ENCODE results near the gene KLHL8.

KLHL8 gene

GRCh38 chr4:87240341-87240740, 19.9 kb upstream of the KLHL8 start:
- H3K4me3 ChIP-seq (ENCODE audit: low read length) = no peak overlapping the region
- DNase-seq (ENCODE audit: low read depth) = no peak
- no peak for TF ChIP-seq CTCF (IDR thresholded peaks at IDR 0.05; ENCODE audit: insufficient read depth, low read depth, low read length, missing control alignments)

GRCh38 chr4:87239821-87240220, 19.4 kb upstream of the KLHL8 start:
- TF ChIP-seq CTCF (IDR thresholded peaks at IDR 0.05; ENCODE audit: insufficient read depth, low read depth, low read length, missing control alignments) = no peak
- H3K4me3 ChIP-seq (ENCODE audit: low read length) = no peak overlapping the region
- DNase-seq (ENCODE audit: low read depth) = no peak

GRCh38 chr4:87239194-87239593, 18.8 kb upstream of the KLHL8 start:
- no peak for TF ChIP-seq CTCF (IDR thresholded peaks at IDR 0.05; ENCODE audit: insufficient read depth, low read depth, low read length, missing control alignments)

GRCh38 chr4:87236861-87237260, 16.4 kb upstream of the KLHL8 start:
- no peak for DNase-seq (ENCODE audit: low read depth)
- TF ChIP-seq CTCF (IDR thresholded peaks at IDR 0.05; ENCODE audit: insufficient read depth, low read depth, low read length, missing control alignments) = no peak
- no peak overlapping the region for H3K4me3 ChIP-seq (ENCODE audit: low read length)

More at GRCh38 chr4:87239194-87239593, 18.8 kb upstream of the KLHL8 start:
- no peak for DNase-seq (ENCODE audit: low read depth)
- no peak overlapping the region for H3K4me3 ChIP-seq (ENCODE audit: low read length)

GRCh38 chr4:87235020-87235671, 14.7 kb upstream of the KLHL8 start:
- peak overlapping the region; percentile 43 for H3K4me3 ChIP-seq (ENCODE audit: low read length)
- DNase-seq (ENCODE audit: low read depth) = peak; percentile 56
- no peak for TF ChIP-seq CTCF (IDR thresholded peaks at IDR 0.05; ENCODE audit: insufficient read depth, low read depth, low read length, missing control alignments)

GRCh38 chr4:87232216-87232615, 11.8 kb upstream of the KLHL8 start:
- DNase-seq (ENCODE audit: low read depth) = peak; percentile 77
- H3K4me3 ChIP-seq (ENCODE audit: low read length) = no peak overlapping the region
- TF ChIP-seq CTCF (IDR thresholded peaks at IDR 0.05; ENCODE audit: insufficient read depth, low read depth, low read length, missing control alignments) = no peak

GRCh38 chr4:87230806-87231205, 10.4 kb upstream of the KLHL8 start:
- H3K4me3 ChIP-seq (ENCODE audit: low read length) = no peak overlapping the region
- no peak for TF ChIP-seq CTCF (IDR thresholded peaks at IDR 0.05; ENCODE audit: insufficient read depth, low read depth, low read length, missing control alignments)
- DNase-seq (ENCODE audit: low read depth) = no peak
